GM19324 (cell line): ENCODE measurements around the gene CORO1A.
A peak's percentile ranks its signal among the peaks of the same experiment; 100 is the strongest.
"Not testable (repeated sequence)": the region's sequence is repeated elsewhere in the genome, so short reads cannot be mapped to it uniquely, and the experiment has no call there.

Experiments
- ATAC-seq: cut with Tn5 transposase; IDR thresholded peaks from one replicate; pipeline ENCODE4 v1.9.1; 2021; ENCODE audit warnings: mild to moderate bottlenecking, moderate library complexity; ENCODE audit not compliant: unreplicated experiment, low FRiP score

Gene CORO1A

DNA sequence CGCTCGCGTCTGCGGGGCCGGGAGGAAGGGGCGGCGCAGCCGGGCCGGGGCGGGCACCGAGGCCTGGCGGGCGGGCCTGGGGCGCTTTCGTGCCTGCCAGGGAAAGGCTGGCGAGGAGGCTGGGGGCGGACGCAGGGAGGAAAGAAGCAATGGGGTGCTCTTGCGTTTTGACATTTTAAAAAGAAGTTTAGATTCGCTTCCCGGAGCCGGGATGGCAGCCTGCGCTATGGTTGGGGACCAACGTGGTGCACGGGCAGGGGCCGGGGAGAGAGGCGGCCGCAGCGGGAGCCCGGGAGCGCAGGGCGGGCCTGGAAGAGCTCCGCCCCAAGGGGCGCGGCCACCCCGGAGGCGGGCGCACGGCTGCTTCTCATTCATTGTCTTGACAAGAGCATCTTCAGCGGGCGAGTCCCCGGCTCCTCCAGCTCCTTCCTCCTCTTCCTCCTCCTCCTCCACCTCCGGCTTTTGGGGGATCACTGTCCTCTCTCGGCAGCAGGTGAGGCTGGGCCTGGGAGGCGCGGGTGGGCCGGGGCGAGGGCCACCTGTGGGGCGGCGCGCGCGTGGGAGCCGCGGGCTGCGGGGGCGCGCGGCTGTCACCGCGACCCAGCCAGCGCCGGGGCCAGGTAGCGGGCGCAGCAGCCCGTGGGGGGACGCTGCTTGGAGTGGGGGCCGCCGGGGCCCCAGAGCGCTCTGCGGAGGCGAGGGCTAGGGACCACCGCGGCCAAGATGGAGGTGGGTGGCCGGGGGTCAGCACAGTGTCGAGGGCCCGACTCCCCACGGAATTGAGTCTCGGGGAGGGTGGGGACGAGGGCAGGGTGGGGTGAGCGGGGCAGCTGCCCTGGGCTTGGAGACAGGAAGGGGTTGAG is at the start of gene CORO1A:
Gene CORO1A (plus strand): TSS at position 370 of the 863 bp plus-strand sequence. CDS start 1,608 bp downstream, outside the sequence.
- peak; percentile 43 for ATAC-seq

GRCh38 chr16:30136971-30137605 is 46.3 kb upstream of the CORO1A start:
- ATAC-seq, result no peak

- ATAC-seq, result no peak
Observed at GRCh38 chr16:30137897-30138296, 45.5 kb upstream of the CORO1A start.

DNA sequence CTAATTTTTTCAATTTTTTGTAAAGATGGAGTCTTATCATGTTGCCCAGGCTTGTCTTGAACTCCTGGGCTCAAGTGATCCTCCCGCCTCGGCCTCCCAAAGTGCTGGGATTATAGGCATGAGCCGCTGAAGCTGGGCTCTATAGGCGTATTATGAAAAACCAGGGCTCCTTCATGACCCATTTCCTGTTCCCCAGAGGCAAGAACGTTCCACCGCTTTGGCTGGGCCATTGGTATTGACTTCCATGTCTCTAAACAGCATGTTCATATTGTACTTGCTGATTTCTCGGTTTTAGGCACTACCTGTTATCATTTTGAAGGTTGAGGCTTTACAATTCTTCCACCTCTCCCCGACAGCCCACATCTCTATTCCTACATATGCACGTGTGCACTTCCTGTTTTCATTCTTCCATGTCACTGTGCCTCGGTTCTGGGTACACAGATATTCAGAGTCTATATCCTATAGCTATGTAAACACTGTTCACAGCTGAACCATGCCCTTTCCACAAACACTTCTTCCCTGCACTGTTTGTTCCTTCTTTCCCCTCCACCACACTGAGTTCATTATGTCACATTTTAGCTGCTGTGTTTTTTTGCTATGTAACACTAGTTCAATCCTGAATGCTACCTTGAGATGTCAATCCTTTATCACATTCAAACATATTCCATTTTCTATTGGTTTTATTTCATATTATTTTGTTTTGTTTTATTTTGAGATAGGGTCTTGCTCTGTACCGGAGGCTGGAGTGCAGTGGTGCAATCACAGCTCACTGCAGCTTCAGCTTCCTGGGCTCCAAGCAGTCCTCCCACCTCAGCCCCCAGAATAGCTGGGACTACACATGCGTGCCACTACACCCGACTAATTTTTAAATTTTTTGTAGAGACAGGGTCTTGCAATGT is 43.6 kb upstream of the CORO1A start:
- ATAC-seq, result no peak

- ATAC-seq, result no peak
Observed at GRCh38 chr16:30141750-30142149, 41.7 kb upstream of the CORO1A start.

- no peak for ATAC-seq
Observed at GRCh38 chr16:30142672-30143346, 40.6 kb upstream of the CORO1A start.

DNA sequence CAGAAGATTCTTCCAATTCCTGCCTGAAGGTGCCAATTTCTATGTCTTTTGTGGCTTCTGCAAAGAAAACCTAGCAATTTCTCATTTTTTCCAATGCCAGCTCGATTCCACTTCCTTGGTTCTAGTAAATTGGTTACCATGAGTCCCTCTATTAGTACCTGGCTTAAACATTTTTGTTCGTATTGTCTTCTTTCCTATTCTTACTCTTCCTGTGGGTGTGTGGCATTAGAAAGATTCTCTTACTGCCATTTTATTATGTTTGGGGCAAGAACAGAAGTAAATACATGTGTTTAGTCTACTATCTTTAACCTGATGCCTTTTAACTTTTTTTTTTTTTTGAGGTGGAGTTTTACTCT is 40.1 kb upstream of the CORO1A start:
- ATAC-seq, result no peak

DNA sequence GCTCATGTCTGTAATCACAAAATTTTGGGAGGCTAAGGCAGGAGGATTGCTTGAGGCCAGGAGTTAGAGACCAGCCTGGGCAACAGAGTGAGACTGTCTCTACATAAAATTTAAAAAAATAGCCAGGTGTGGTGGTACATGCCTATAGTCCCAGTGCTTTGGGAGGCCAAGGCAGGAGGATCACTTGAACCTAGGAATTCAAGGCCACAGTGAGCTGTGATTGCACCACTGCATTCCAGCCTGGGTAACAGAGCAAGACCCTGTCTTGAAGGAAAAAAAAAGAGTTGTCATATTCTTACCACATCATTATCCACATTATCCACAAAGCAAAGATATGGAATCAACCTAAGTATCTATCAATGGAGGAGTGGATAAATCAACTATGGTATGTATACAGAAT is 39.4 kb upstream of the CORO1A start:
- no peak for ATAC-seq

DNA sequence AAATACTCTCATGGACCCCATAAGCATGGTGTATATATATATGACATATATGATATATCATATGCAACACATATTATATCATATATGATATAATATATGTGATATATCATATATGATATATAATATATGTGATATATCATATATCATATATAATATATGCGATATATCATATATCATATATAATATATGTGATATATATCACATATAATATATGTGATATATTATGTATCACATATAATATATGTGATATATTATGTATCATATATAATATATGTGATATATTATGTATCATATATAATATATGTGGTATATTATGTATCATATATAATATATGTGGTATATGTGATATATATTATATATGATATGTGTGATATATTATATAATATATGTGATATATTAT is 38.5 kb upstream of the CORO1A start:
- ATAC-seq, result no peak

- no peak for ATAC-seq
Observed at GRCh38 chr16:30145657-30146056, 37.7 kb upstream of the CORO1A start.

DNA sequence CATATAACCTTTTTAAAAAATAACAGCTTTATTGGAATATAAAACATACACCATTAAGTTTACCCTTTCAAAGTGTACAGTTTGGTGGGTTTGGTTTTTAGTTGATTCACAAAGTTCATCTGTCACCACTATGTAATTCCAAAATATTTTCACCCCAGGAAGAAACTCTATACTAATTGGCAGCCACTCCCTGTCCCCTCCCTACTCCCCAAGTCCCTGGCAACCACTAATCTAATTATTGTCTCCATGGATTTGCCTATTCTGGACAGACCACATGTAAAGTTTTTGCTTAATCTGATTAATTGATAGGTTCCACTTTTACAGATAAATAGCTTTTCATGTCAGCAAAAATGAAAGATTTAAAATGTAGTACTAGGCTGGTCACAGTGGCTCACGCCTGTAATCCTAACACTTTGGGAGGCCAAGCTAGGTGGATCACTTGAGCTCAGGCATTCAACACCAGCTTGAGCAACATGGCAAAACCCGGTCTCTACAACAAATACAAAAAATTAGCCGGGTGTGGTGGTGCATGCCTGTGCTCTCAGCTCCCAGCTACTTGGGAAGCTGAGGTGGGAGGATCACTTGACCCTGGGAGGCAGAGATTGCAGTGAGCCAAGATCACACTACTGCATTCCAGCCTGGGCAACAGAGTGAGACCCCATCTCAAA is 35.4 kb upstream of the CORO1A start:
- ATAC-seq, result no peak

GRCh38 chr16:30149250-30149930 is 34.0 kb upstream of the CORO1A start:
- no peak for ATAC-seq

GRCh38 chr16:30151091-30151490 is 32.3 kb upstream of the CORO1A start:
- ATAC-seq, result no peak

- no peak for ATAC-seq
Observed at GRCh38 chr16:30152517-30152916, 30.9 kb upstream of the CORO1A start.

GRCh38 chr16:30155188-30155587 is 28.2 kb upstream of the CORO1A start:
- ATAC-seq, result no peak

GRCh38 chr16:30157214-30157613 is 26.2 kb upstream of the CORO1A start:
- no peak for ATAC-seq

GRCh38 chr16:30163538-30163937 is 19.9 kb upstream of the CORO1A start:
- no peak for ATAC-seq

GRCh38 chr16:30166202-30166902 is 17.1 kb upstream of the CORO1A start:
- no peak for ATAC-seq

DNA sequence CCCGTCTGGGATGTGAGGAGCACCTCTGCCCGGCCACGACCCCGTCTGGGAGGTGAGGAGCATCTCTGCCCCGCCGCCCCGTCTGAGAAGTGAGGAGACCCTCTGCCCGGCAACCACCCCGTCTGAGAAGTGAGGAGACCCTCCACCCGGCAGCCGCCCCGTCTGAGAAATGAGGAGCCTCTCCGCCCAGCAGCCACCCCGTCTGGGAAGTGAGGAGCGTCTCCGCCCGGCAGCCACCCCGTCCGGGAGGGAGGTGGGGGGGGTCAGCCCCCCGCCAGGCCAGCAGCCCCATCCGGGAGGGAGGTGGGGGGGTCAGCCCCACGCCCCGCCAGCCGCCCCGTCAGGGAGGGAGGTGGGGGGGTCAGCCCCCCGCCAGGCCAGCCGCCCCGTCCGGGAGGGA is 14.7 kb upstream of the CORO1A start:
- not testable (repeated sequence) for ATAC-seq
